ACHN (cell line): ENCODE data around the gene FMO3.
A peak's percentile ranks its signal among the peaks of the same experiment; 100 is the strongest.

Experiments
- DNase-seq: peaks from one replicate; pipeline ENCODE4 v3.0.0-alpha.2; 2015
- in situ Hi-C: cut with HindIII; loops from 2 replicates; pipeline ENCODE4 v1.10.0; 2017; ENCODE audit warnings: low sequenced_read_pairs, low pct_ligation_motif_present, low pct_unique_long_range_greater_than_20kb

FMO3 gene

GRCh38 chr1:171090604-171091003 is at the start of gene FMO3:
Gene FMO3 (plus strand): TSS chr1:171090905. CDS start chr1:171092659, 1,754 bp downstream.
- DNase-seq = no peak
- in situ Hi-C loops = no loop called here

GRCh38 chr1:171048014-171048413 is 42.7 kb upstream of the FMO3 start:
- in situ Hi-C loops = no loop called here
- DNase-seq = no peak

- in situ Hi-C loops = no loop called here
- no peak for DNase-seq
Observed at GRCh38 chr1:171052977-171053376, 37.7 kb upstream of the FMO3 start.

DNA sequence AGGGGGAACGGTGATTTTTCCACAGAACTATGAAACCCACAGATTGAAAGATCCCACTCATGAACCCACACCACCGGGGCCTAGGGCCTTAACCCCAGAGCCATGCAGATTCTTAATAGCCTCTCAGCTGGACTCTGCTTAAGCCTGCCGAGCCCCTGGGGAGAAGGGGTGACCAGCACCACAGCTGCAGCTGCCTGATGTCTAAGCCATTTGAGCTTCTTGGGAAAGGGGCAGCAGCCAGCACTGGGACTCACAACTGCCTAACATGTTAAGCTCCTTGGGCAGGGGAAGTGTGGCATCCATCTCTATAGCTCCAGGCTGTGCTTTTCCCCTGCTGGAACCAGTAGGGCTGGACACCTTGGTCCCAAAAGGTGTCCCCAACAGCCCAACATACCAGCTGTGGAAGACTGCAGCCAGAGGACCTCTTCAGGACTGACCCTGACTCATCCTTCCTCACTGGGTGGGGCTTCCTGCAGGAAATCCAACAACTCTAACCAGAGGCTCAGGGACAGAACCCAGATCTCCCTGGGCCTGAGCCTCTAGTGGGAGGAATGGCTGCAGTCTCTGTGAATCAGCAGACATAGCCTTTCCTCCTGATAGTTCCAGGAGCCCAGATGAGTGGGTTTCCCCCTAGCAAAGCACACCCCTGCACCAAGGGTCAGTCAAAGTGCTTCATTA is 34.6 kb upstream of the FMO3 start:
- DNase-seq = no peak
- in situ Hi-C loops = no loop called here

GRCh38 chr1:171061425-171062143 is 29.1 kb upstream of the FMO3 start:
- in situ Hi-C loops = no loop called here
- DNase-seq = no peak

DNA sequence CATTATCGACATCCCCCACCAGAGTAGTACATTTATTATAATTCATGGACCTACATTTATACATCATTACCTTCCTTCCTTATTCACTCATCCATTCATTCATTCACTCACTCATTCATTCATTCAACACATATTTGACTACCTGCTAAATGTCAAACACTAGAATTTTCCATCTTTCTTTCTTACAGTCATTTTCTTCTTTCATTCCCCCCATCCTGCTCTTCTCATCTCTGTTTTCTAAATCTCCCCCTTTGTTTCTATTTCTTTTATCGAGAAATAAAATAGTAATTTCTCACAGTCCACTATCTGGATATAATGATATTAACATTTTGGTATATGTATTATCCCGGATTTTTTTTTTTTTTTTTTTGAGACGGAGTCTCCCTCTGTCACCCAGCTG is 27.8 kb upstream of the FMO3 start:
- in situ Hi-C loops = no loop called here
- DNase-seq = no peak

- DNase-seq = no peak
- in situ Hi-C loops = no loop called here
Observed at GRCh38 chr1:171075041-171075440, 15.7 kb upstream of the FMO3 start.

- peak; percentile 24 for DNase-seq
- in situ Hi-C loops = no loop called here
Observed at GRCh38 chr1:171081314-171081753, 9.4 kb upstream of the FMO3 start.

- in situ Hi-C loops = no loop called here
- DNase-seq = no peak
Observed at GRCh38 chr1:171081763-171082201, 8.9 kb upstream of the FMO3 start.

GRCh38 chr1:171082606-171083005 is 8.1 kb upstream of the FMO3 start:
- DNase-seq = no peak
- in situ Hi-C loops = no loop called here

- DNase-seq = no peak
- in situ Hi-C loops = no loop called here
Observed at GRCh38 chr1:171083222-171083621, 7.5 kb upstream of the FMO3 start.

DNA sequence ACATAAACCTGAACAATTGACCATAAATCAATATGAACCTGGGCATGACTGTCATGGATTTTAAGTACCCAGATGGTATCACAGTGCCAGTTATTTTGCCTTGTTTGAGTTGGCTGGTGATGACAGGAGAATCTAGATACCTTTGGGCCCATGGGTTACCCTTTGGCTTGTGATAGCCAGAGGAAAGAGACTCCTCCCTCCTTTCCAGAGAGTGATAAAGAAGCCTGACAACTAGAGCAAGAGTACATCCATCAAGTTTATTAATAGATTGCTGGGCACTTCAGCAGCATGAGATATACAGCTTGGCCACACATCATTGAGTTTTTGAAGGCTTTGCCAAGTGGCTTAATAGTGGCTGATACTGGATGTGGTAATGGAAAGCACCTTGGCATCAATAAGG is 6.6 kb upstream of the FMO3 start:
- in situ Hi-C loops = no loop called here
- no peak for DNase-seq

- in situ Hi-C loops = no loop called here
- DNase-seq = no peak
Observed at GRCh38 chr1:171084870-171085269, 5.8 kb upstream of the FMO3 start.

DNA sequence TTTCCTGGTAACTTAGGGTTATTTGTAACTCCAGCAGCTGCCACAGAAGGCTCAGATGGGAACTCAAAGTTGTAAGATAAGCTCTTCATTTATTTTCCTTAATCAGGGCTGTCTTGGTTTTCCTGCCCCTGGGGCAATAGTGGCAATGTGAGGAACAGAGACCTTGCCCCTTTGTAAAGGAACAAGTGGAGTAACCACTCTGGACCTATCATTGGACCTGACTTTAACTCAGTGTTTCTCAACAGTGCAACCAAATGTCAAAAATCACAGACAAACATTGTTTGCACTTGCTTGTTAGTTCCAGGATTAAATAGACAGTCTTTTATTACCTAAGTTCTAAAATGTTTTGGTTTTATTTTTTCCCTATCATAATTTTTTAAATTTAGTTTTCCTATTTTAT is 2.8 kb upstream of the FMO3 start:
- no peak for DNase-seq
- in situ Hi-C loops = no loop called here

DNA sequence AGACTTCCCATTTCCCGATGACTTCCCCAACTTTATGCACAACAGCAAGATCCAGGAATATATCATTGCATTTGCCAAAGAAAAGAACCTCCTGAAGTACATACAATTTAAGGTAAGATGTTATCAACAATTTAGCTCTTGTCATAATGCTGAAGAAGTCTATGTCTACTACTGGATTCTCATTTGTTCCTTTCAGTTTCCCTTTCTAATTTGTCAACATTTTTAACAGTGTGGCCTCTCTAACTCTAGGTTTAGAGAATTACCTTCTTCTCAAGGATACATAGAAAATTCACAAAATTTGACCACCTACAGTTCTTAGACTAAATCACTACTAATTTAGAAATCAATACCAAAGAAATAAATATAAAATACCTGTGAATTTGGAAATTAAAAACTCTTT is 13.2 kb downstream of the FMO3 start:
- in situ Hi-C loops = no loop called here
- DNase-seq = no peak

DNA sequence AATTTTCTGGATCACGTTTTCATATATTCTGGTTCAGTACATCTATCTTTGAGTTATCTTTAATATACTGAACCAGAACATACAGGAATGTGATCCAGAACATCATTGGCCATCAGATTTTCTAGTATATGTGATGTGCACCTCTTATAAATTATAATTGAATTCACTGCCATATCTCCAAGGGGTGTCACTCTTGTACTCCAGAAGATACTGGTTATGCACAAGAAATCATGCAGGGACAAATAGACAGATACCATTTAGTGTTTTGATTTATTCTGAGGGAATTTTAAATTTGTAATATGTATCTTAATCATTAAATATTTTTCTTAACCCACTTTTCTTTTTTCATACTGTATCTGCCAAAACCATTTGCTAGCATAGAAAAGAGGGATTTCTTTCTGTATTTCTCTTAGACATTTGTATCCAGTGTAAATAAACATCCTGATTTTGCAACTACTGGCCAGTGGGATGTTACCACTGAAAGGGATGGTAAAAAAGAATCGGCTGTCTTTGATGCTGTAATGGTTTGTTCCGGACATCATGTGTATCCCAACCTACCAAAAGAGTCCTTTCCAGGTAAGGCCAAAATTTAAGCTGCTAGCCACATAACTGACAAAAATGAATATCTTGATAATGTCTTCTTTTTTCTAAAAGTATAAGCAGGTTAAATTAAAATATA is 16.7 kb downstream of the FMO3 start:
- in situ Hi-C loops = no loop called here
- no peak for DNase-seq

DNA sequence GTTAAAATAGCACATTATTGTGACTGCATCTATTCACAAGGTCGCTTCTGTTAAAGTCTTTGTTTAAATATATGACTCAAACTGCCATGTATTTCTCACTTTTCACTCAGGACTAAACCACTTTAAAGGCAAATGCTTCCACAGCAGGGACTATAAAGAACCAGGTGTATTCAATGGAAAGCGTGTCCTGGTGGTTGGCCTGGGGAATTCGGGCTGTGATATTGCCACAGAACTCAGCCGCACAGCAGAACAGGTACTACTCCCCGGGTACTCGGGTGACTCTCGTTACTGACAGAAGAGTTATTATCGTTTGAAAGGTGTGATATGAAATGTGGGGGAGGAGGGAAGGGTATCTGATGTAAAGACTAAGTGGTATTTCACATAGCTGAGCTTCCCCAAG is 17.3 kb downstream of the FMO3 start:
- in situ Hi-C loops = no loop called here
- no peak for DNase-seq

DNA sequence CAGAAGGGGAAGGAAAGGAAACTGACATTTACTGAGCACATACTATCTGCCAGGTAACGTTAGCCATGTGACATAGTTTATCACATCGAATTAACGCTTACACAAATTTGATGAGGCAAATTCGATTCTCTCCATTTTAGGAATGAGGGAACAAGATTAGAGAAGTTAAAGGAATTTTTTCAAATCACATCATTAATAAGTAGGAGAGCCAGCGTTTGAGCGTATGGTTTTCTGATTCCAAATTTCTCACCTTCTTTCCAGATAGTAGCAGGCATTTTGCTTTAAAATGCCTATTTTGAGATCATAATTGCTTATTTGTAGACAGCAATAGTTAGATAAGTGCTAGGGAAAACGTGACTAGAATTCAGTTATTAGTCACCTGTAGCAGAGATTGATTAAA is 19.3 kb downstream of the FMO3 start:
- in situ Hi-C loops = no loop called here

DNA sequence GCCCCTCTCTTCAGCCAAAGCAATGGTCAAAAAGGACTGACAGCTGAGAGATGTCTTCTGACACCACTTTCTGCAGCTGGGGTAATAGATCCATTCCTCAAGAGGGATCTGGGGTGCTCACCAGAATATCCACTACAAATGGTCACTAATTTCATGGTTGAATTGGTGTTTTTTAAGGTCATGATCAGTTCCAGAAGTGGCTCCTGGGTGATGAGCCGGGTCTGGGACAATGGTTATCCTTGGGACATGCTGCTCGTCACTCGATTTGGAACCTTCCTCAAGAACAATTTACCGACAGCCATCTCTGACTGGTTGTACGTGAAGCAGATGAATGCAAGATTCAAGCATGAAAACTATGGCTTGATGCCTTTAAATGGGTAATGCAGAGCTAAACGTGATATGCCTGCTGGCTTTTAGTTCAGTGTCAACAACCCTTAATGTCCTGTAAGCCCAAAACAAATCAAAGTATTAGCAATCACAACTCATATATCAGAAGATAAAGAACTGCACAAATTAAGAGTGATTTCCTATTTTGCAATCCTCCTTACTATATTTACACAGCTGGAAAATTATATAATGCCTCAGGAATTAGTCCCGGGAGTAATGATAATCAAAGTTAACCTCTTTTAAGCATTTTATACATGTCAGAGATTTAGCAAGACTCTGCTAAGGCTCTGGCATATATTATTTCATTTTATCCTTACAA is 20.1 kb downstream of the FMO3 start:
- in situ Hi-C loops = no loop called here
- DNase-seq = no peak

More for the DNA sequence above, 19.3 kb downstream of the FMO3 start:
- no peak for DNase-seq
